NCI-H526 treated with DMSO at 0.1 percent for 48 hours (cell line): ENCODE measurements around the gene RAB11FIP4.
A peak's percentile ranks its signal among the peaks of the same experiment; 100 is the strongest.

Experiments
- DNase-seq: peaks from one replicate; lab custom pipeline; 2025; lab: John Stamatoyannopoulos, UW

The RAB11FIP4 gene

GRCh38 chr17:31484821-31485220 is 93.3 kb downstream of the RAB11FIP4 start:
- DNase-seq = no peak

- DNase-seq = no peak
These were observed 95.0 kb downstream of the RAB11FIP4 start for GRCh38 chr17:31486351-31487062.

- DNase-seq = no peak
These were observed 95.7 kb downstream of the RAB11FIP4 start for GRCh38 chr17:31487063-31487647.

- peak; percentile 92 for DNase-seq
These were observed 96.3 kb downstream of the RAB11FIP4 start for GRCh38 chr17:31487648-31488263.

GRCh38 chr17:31488264-31488981 is 96.9 kb downstream of the RAB11FIP4 start:
- peak; percentile 62 for DNase-seq

- no peak for DNase-seq
These were observed 97.5 kb downstream of the RAB11FIP4 start for GRCh38 chr17:31488982-31489294.

GRCh38 chr17:31489295-31490018 is 98.0 kb downstream of the RAB11FIP4 start:
- peak; percentile 25 for DNase-seq

- no peak for DNase-seq
These were observed 98.7 kb downstream of the RAB11FIP4 start for GRCh38 chr17:31490019-31490650.

- no peak for DNase-seq
These were observed 99.3 kb downstream of the RAB11FIP4 start for GRCh38 chr17:31490671-31491375.

- peak; percentile 47 for DNase-seq
These were observed 100.1 kb downstream of the RAB11FIP4 start for GRCh38 chr17:31491376-31492131.

GRCh38 chr17:31492206-31492605 is 100.7 kb downstream of the RAB11FIP4 start:
- DNase-seq = no peak

GRCh38 chr17:31492880-31493655 is 101.6 kb downstream of the RAB11FIP4 start:
- DNase-seq = no peak

- DNase-seq = no peak
These were observed 102.2 kb downstream of the RAB11FIP4 start for GRCh38 chr17:31493656-31494155.

- peak; percentile 35 for DNase-seq
These were observed 103.0 kb downstream of the RAB11FIP4 start for GRCh38 chr17:31494259-31495021.

- peak; percentile 67 for DNase-seq
These were observed 103.8 kb downstream of the RAB11FIP4 start for GRCh38 chr17:31495022-31495885.

GRCh38 chr17:31496097-31496496 is 104.6 kb downstream of the RAB11FIP4 start:
- no peak for DNase-seq

- DNase-seq = no peak
These were observed 105.1 kb downstream of the RAB11FIP4 start for GRCh38 chr17:31496601-31497000.

GRCh38 chr17:31497431-31497830 is 106.0 kb downstream of the RAB11FIP4 start:
- no peak for DNase-seq
